Vagina (tissue), 2 donors: ENCODE data around the gene GNG8. TPM values are rescaled to one million over a fixed set of nuclear protein-coding genes. Genes with fewer than 3 reads are reported as not detected.

Source experiments
- DNase-seq, 2 donors: peaks; one replicate each; pipeline ENCODE4 v3.0.0-alpha.2; 2017; ENCODE audit errors: extremely low spot score in 2 of 2
- H3K27ac ChIP-seq: fragments of 200-600 bp; sonication (generic); one replicate; pipeline ENCODE4 v1.5.1; 2019
- H3K27me3 ChIP-seq: fragments of 200-600 bp; sonication (generic); one replicate; pipeline ENCODE4 v1.5.1; 2019
- H3K36me3 ChIP-seq, 2 donors: fragments of 200-600 bp; sonication (generic); one replicate each; pipeline ENCODE4 v1.5.1; 2017 to 2019
- H3K4me1 ChIP-seq: fragments of 200-600 bp; sonication (generic); one replicate; pipeline ENCODE4 v1.5.1; 2019
- H3K4me3 ChIP-seq, 2 donors: fragments of 200-600 bp; sonication (generic); 1 replicate in 1 of 2; 2 replicates in 1 of 2; pipeline ENCODE4 v1.5.1; 2016 to 2019
- H3K9me3 ChIP-seq: fragments of 200-600 bp; sonication (generic); one replicate; pipeline ENCODE4 v1.5.1; 2019
- CTCF ChIP-seq, 3 experiments: fragments of 450-650 bp in 2 of 3; fragments of 200-600 bp in 1 of 3; sonication (generic) in 1 of 3; IDR thresholded peaks; one replicate each; pipeline ENCODE4 v1.5.1; 2017 to 2019; ENCODE audit warnings: antibody characterized with exemption in 3 of 3, mild to moderate bottlenecking in 2 of 3, moderate library complexity in 2 of 3
- POLR2A ChIP-seq, 2 donors: fragments of 450-650 bp; IDR thresholded peaks; one replicate each; pipeline ENCODE4 v1.6.1; 2017; ENCODE audit warnings: antibody characterized with exemption in 2 of 2, mild to moderate bottlenecking in 2 of 2, moderate library complexity in 2 of 2
- POLR2AphosphoS5 ChIP-seq, 2 donors: sonication (generic); formaldehyde crosslinking; IDR thresholded peaks; one replicate each; pipeline ENCODE4 v1.9.0; 2017; ENCODE audit warnings: antibody characterized with exemption in 2 of 2, mild to moderate bottlenecking in 2 of 2, low read depth in 1 of 2; ENCODE audit not compliant: insufficient read depth in 1 of 2
- intact Hi-C: fragments of 100-400 bp; cut with DNase I; formaldehyde crosslinking; loops from one replicate; pipeline ENCODE4 v1.15.1; 2023
- total RNA-seq: library from RNA; depleted of rRNA; stranded (reverse); fragments of >200 nt; gene quantifications from one replicate; pipeline ENCODE4 v1.2.3, GENCODE V29; 2016

GNG8 gene
- total RNA-seq, 1 donor from 2014 or later, result not detected

GRCh38 chr19:46670813-46671212, 34.8 kb upstream of the GNG8 start:
- H3K9me3 ChIP-seq, result no peaks in the 10 kb centered on the region
- H3K4me3 ChIP-seq, result no peak overlapping the region
- no peak for DNase-seq
- no peaks in the 10 kb centered on the region for H3K27me3 ChIP-seq
- H3K4me1 ChIP-seq, result no peaks in the 10 kb centered on the region
- intact Hi-C loops, result no loop called here
- no peak overlapping the region for H3K27ac ChIP-seq
- TF ChIP-seq POLR2AphosphoS5 (IDR thresholded peaks at IDR 0.05; ENCODE audit: insufficient read depth in 1 of 2, low read depth in 1 of 2) (no peak), POLR2A (IDR thresholded peaks at IDR 0.05) (no peak), CTCF (IDR thresholded peaks at IDR 0.05) (no peak)
- peaks cover 0 to 25% of the 10 kb centered on the region in 2 donors for H3K36me3 ChIP-seq

- no peak for DNase-seq
- intact Hi-C loops, result no loop called here
- Histone ChIP-seq H3K9me3 (no peaks in the 10 kb centered on the region), H3K27ac (no peak overlapping the region), H3K36me3 (peaks cover 0 to 6% of the 10 kb centered on the region in 2 donors), H3K4me1 (no peaks in the 10 kb centered on the region), H3K4me3 (no peak overlapping the region), H3K27me3 (no peaks in the 10 kb centered on the region)
- no peak for TF ChIP-seq POLR2AphosphoS5 (IDR thresholded peaks at IDR 0.05; ENCODE audit: insufficient read depth in 1 of 2, low read depth in 1 of 2)
- TF ChIP-seq POLR2A (IDR thresholded peaks at IDR 0.05), result no peak
- no peak for TF ChIP-seq CTCF (IDR thresholded peaks at IDR 0.05)
These were observed 32.7 kb upstream of the GNG8 start for GRCh38 chr19:46668662-46669061.

GRCh38 chr19:46665072-46665471, 29.1 kb upstream of the GNG8 start:
- Histone ChIP-seq H3K36me3 (no peaks in the 10 kb centered on the region), H3K27me3 (no peaks in the 10 kb centered on the region), H3K4me3 (no peak overlapping the region), H3K9me3 (no peaks in the 10 kb centered on the region), H3K27ac (no peak overlapping the region), H3K4me1 (peaks cover 19% of the 10 kb centered on the region)
- no peak for DNase-seq
- TF ChIP-seq CTCF (IDR thresholded peaks at IDR 0.05), result no peak
- TF ChIP-seq POLR2AphosphoS5 (IDR thresholded peaks at IDR 0.05; ENCODE audit: insufficient read depth in 1 of 2, low read depth in 1 of 2), result no peak
- no peak for TF ChIP-seq POLR2A (IDR thresholded peaks at IDR 0.05)
- intact Hi-C loops, result no loop called here

GRCh38 chr19:46661735-46662592, 26.0 kb upstream of the GNG8 start:
- intact Hi-C loops, result loop anchor here (5.0 kb wide), 2 partner anchors 35 to 50 kb away; partner anchors contain the start of gene PTGIR
- peak overlapping the region; percentile 37 to 40 for H3K4me3 ChIP-seq
- no peaks in the 10 kb centered on the region for H3K9me3 ChIP-seq
- H3K4me1 ChIP-seq, result peaks cover 38% of the 10 kb centered on the region
- H3K36me3 ChIP-seq, result no peaks in the 10 kb centered on the region
- peak in 1 of 2 donors; percentile 93 for DNase-seq
- no peaks in the 10 kb centered on the region for H3K27me3 ChIP-seq
- TF ChIP-seq POLR2A (IDR thresholded peaks at IDR 0.05) (no peak), CTCF (IDR thresholded peaks at IDR 0.05) (peak; percentile 83 to 91 (median 89)), POLR2AphosphoS5 (IDR thresholded peaks at IDR 0.05; ENCODE audit: insufficient read depth in 1 of 2, low read depth in 1 of 2) (no peak)
- peak overlapping the region; percentile 94 for H3K27ac ChIP-seq
